ENCODE measurements around the gene PLCH2. TPM values are rescaled to one million over a fixed set of nuclear protein-coding genes. Genes with fewer than 3 reads are reported as not detected.
A peak's percentile ranks its signal among the peaks of the same experiment; 100 is the strongest.

The PLCH2 gene
- total and polyA plus RNA-seq, 10 of the 15 experiments (the other 5 are each of a cell fraction or from before 2014, with no cell fraction given): 0.03 to 0.73 (median 0.24) TPM; not detected in 3

DNA sequence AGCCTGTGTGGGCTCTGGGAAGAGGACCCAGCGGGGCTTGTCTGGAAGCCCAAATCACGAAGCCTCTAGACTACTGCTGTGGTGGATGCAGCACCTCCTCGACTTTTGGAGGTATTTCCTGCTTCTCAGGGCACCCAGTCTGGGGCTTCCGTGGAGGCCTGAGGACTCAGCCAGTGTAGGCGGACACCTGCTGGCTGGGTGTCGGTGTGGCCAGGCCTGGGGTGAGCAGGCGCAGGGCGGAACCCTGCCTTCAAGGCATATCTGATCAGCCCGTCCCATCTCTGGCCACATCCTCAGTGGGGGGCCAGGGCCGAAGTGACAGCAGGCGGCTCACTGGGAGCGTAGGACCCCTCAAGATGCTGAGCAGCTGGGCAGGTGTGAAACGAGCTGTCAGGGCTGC is 6.9 kb downstream of the PLCH2 start:
- ATAC-seq (peak; percentile 56), DNase-seq (ENCODE audit: low read depth, low spot score) (no peak), FAIRE-seq (no peak)
- Histone ChIP-seq H3K27me3 (replicated peaks in 1 of 2; ENCODE audit: control insufficient read depth in 2 of 2, insufficient read depth in 2 of 2, low read length in 1 of 2) (no peaks in the 10 kb centered on the region), H3K9ac (ENCODE audit: control insufficient read depth, insufficient read depth, low read length) (no peak overlapping the region), H3K27ac (ENCODE audit: control insufficient read depth, insufficient read depth) (no peak overlapping the region), H3K4me3 (no peak overlapping the region), H3K9me3 (replicated peaks; ENCODE audit: control insufficient read depth, insufficient read depth, low read length) (no peaks in the 10 kb centered on the region), H3K36me3 (ENCODE audit: control insufficient read depth in 2 of 2, insufficient read depth in 2 of 2, low read length in 1 of 2) (no peaks in the 10 kb centered on the region), H4K20me1 (ENCODE audit: control insufficient read depth, insufficient read depth) (no peaks in the 10 kb centered on the region), H3K4me1 (ENCODE audit: control insufficient read depth, insufficient read depth, low read length) (no peaks in the 10 kb centered on the region), H3K79me2 (ENCODE audit: control insufficient read depth, insufficient read depth, low read length) (no peaks in the 10 kb centered on the region), H2AFZ (ENCODE audit: control insufficient read depth, low read depth, low read length) (no peak overlapping the region), H3K4me2 (ENCODE audit: control insufficient read depth, insufficient read depth) (no peak overlapping the region)
- POLR2A ChIA-PET: no interaction called here
- no TSS peak for BruUV-seq (replicated peaks)
- SMC1A ChIA-PET (ENCODE audit: uncharacterized antibody, unreplicated experiment): no interaction called here
- TF ChIP-seq MTA3 (IDR thresholded peaks at IDR 0.05; ENCODE audit: borderline replicate concordance, low read length) (no peak), PAX5 (IDR thresholded peaks at IDR 0.05; ENCODE audit: borderline replicate concordance, low read depth, low read length) (no peak), SP1 (IDR thresholded peaks at IDR 0.05; ENCODE audit: low read depth, low read length) (no peak), NBN (IDR thresholded peaks at IDR 0.05) (no peak), SRF (IDR thresholded peaks at IDR 0.05; ENCODE audit: low read depth in 2 of 2, low read length in 2 of 2) (no peak), ZNF24 (IDR thresholded peaks at IDR 0.05) (no peak), RAD51 (IDR thresholded peaks at IDR 0.05) (no peak), CREB1 (IDR thresholded peaks at IDR 0.05; ENCODE audit: low read depth) (no peak)
- TF ChIP-seq, protein P1, sequence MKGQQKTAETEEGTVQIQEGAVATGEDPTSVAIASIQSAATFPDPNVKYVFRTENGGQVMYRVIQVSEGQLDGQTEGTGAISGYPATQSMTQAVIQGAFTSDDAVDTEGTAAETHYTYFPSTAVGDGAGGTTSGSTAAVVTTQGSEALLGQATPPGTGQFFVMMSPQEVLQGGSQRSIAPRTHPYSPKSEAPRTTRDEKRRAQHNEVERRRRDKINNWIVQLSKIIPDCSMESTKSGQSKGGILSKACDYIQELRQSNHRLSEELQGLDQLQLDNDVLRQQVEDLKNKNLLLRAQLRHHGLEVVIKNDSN (IDR thresholded peaks at IDR 0.05; ENCODE audit: borderline replicate concordance, extremely low read length, insufficient read depth, low read depth, low read length): no peak
- TF ChIP-seq, protein P2, sequence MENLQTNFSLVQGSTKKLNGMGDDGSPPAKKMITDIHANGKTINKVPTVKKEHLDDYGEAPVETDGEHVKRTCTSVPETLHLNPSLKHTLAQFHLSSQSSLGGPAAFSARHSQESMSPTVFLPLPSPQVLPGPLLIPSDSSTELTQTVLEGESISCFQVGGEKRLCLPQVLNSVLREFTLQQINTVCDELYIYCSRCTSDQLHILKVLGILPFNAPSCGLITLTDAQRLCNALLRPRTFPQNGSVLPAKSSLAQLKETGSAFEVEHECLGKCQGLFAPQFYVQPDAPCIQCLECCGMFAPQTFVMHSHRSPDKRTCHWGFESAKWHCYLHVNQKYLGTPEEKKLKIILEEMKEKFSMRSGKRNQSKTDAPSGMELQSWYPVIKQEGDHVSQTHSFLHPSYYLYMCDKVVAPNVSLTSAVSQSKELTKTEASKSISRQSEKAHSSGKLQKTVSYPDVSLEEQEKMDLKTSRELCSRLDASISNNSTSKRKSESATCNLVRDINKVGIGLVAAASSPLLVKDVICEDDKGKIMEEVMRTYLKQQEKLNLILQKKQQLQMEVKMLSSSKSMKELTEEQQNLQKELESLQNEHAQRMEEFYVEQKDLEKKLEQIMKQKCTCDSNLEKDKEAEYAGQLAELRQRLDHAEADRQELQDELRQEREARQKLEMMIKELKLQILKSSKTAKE (IDR thresholded peaks at IDR 0.05; ENCODE audit: low read depth, poor library complexity, severe bottlenecking): no peak
- WGBS (ENCODE audit: insufficient coverage, insufficient replicate concordance, low lambda C conversion rate, missing lambda C conversion rate): 43% methylated on average over 13 of the region's 13 CpGs
- RAD21 ChIA-PET (ENCODE audit: unreplicated experiment): no interaction called here
- CTCF ChIA-PET: no interaction called here
- in situ Hi-C loops (cut with MboI): no loop called here
- intact Hi-C loops (cut with micrococcal nuclease; ENCODE audit: unreplicated experiment): no loop called here

Measured in GM12878 (cell line).